Measurements from ENCODE around the gene TMEM119. TPM values are rescaled to one million over a fixed set of nuclear protein-coding genes. Genes with fewer than 3 reads are reported as not detected.

The TMEM119 gene
- total and polyA plus RNA-seq, 2 of the 4 experiments (the other 2 are of a cell fraction): 8.1 to 9.2 TPM

DNA sequence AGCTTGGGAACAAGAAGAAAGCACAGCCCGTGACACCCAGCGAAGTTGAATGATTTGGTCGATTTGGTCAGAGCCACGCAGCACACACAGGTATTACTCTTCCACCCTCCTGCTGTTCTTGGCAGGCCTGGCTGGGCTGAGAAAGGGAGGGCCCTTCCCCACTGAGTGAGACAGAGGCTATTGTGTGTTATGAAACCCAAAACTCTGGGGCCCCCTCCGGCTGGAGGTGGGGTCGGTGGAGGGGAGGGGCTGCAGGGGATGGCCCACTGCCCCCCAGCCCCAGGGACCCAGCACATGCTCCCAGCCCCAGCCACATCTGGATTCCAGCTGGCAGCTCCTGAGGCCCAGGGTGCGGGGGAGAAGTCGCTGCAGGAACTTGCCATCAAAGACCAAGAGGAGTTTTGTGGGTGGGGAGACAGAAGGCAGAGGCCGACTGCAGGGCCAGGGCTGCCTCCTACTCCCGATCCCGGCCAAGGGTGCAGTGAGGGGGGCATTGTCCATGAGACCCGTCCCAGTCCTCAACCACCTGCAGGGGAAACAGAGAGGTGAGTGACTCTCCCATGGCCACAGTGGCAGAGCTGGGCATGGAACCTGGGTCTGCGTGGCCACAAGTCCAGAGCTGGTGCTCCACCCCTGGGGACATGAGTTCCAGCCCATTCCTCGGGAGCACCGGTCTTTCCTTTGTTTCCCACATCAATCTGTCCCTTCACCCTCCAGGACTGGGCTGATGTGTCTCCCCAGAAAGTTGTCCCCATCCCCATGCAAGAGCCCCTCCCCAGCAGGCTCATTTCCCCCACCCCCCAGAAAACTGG lies 8.7 kb downstream of the TMEM119 start:
- intact Hi-C loops (cut with micrococcal nuclease) (no loop called here), in situ Hi-C loops (cut with MboI; ENCODE audit: low sequenced_read_pairs) (no loop called here), dilution Hi-C loops (cut with HindIII; ENCODE audit: low sequenced_read_pairs, unreplicated experiment) (no loop called here)
- H3K9ac ChIP-seq (ENCODE audit: low read depth, low read length): no peak overlapping the region
- DNase-seq (no peak), ATAC-seq (ENCODE audit: low read depth) (peak; percentile 60; the same call in 1 of the 2 replicates)
- no peak overlapping the region for H2BK120ac ChIP-seq (ENCODE audit: low read depth, low read length)
- peak overlapping the region; percentile 25; the same call in 1 of the 2 replicates for H2AK5ac ChIP-seq (ENCODE audit: low read depth, low read length)
- no peak overlapping the region for H2BK15ac ChIP-seq (ENCODE audit: low read depth, low read length)
- no peak overlapping the region for H3K14ac ChIP-seq (replicated peaks; ENCODE audit: low read depth, low read length)
- H3K79me1 ChIP-seq (ENCODE audit: low read depth in 1 of 2, low read length in 2 of 2): no peaks in the 10 kb centered on the region
- H4K20me1 ChIP-seq (ENCODE audit: insufficient read depth, low read length): no peaks in the 10 kb centered on the region
- H3K23ac ChIP-seq (ENCODE audit: low read depth, low read length): no peak overlapping the region
- 37% methylated on average over 5 of the region's 15 CpGs; no CpG with 5 or more reads in 1 of the 2 experiments for WGBS, 2 experiments (ENCODE audit: extremely low coverage in 2 of 2, insufficient read length in 1 of 2)
- no TSS peak for BruUV-seq (replicated peaks)
- H2BK5ac ChIP-seq (ENCODE audit: low read depth, low read length, poor library complexity, severe bottlenecking): no peak overlapping the region
- H3K4ac ChIP-seq (ENCODE audit: low read depth, low read length): no peak overlapping the region
- peak overlapping the region; percentile 74 for H2AFZ ChIP-seq (replicated peaks; ENCODE audit: low read length, poor library complexity)
- peaks cover 8% of the 10 kb centered on the region; the same call in 1 of the 2 replicates for H3K4me1 ChIP-seq (ENCODE audit: control insufficient read depth, insufficient read depth, low read length)
- H2BK20ac ChIP-seq (ENCODE audit: low read depth, low read length): no peak overlapping the region
- no peak overlapping the region for H4K5ac ChIP-seq (ENCODE audit: low read depth, low read length)
- peaks cover 7% of the 10 kb centered on the region for H3K27me3 ChIP-seq (ENCODE audit: control insufficient read depth, insufficient read depth, low read length)
- no peak overlapping the region for H4K8ac ChIP-seq (ENCODE audit: low read depth in 2 of 2, low read length in 2 of 2)
- H3K36me3 ChIP-seq (ENCODE audit: control insufficient read depth, insufficient read depth, low read length): peaks cover 2% of the 10 kb centered on the region; the same call in 1 of the 2 replicates
- H3K56ac ChIP-seq (ENCODE audit: extremely low read depth, insufficient read depth, low read length): no peak overlapping the region
- peak overlapping the region; percentile 23 for H2AK9ac ChIP-seq (replicated peaks; ENCODE audit: low read depth, low read length, poor library complexity)
- TF ChIP-seq RFX5 (IDR thresholded peaks at IDR 0.05; ENCODE audit: low read depth, low read length) (no peak), NFE2L2 (IDR thresholded peaks at IDR 0.05; ENCODE audit: low read depth, low read length) (no peak), CHD1 (IDR thresholded peaks at IDR 0.05; ENCODE audit: low read depth, low read length) (no peak), SMC3 (IDR thresholded peaks at IDR 0.05; ENCODE audit: low read depth, low read length) (no peak), MAZ (IDR thresholded peaks at IDR 0.05; ENCODE audit: borderline replicate concordance, low read depth, low read length) (no peak), POLR2A (IDR thresholded peaks at IDR 0.05; ENCODE audit: low read depth, low read length) (no peak), CEBPB (IDR thresholded peaks at IDR 0.05; ENCODE audit: low read depth, low read length) (no peak), RAD21 (IDR thresholded peaks at IDR 0.05; ENCODE audit: low read length) (no peak), MAFK (IDR thresholded peaks at IDR 0.05; ENCODE audit: low read depth, low read length) (no peak), RCOR1 (IDR thresholded peaks at IDR 0.05; ENCODE audit: insufficient replicate concordance, low read length) (no peak), ELK1 (IDR thresholded peaks at IDR 0.05; ENCODE audit: borderline replicate concordance, low read depth, low read length) (no peak), FOS (IDR thresholded peaks at IDR 0.05; ENCODE audit: low read depth, low read length) (no peak)
- TF ChIP-seq, protein P1, sequence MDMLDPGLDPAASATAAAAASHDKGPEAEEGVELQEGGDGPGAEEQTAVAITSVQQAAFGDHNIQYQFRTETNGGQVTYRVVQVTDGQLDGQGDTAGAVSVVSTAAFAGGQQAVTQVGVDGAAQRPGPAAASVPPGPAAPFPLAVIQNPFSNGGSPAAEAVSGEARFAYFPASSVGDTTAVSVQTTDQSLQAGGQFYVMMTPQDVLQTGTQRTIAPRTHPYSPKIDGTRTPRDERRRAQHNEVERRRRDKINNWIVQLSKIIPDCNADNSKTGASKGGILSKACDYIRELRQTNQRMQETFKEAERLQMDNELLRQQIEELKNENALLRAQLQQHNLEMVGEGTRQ (IDR thresholded peaks at IDR 0.05; ENCODE audit: low read depth, low read length): no peak
- TF ChIP-seq, protein P2, sequence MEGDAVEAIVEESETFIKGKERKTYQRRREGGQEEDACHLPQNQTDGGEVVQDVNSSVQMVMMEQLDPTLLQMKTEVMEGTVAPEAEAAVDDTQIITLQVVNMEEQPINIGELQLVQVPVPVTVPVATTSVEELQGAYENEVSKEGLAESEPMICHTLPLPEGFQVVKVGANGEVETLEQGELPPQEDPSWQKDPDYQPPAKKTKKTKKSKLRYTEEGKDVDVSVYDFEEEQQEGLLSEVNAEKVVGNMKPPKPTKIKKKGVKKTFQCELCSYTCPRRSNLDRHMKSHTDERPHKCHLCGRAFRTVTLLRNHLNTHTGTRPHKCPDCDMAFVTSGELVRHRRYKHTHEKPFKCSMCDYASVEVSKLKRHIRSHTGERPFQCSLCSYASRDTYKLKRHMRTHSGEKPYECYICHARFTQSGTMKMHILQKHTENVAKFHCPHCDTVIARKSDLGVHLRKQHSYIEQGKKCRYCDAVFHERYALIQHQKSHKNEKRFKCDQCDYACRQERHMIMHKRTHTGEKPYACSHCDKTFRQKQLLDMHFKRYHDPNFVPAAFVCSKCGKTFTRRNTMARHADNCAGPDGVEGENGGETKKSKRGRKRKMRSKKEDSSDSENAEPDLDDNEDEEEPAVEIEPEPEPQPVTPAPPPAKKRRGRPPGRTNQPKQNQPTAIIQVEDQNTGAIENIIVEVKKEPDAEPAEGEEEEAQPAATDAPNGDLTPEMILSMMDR (conservative IDR thresholded peaks at IDR 0.05; ENCODE audit: low read depth, low read length): no peak
- CTCF ChIA-PET: no interaction called here
- H4K91ac ChIP-seq (ENCODE audit: insufficient read depth, low read depth, low read length): no peak overlapping the region
- H3K18ac ChIP-seq (ENCODE audit: low read depth, low read length): no peak overlapping the region; the same call in 1 of the 2 replicates
- POLR2A ChIA-PET (ENCODE audit: unreplicated experiment): interaction anchor here (0.7 kb wide), 1 partner anchor 216 kb away, joined by 4 read pairs; no protein-coding TSS in a partner anchor
- H3K9me3 ChIP-seq (ENCODE audit: control insufficient read depth, insufficient read depth, low read length): no peaks in the 10 kb centered on the region
- H3K4me3 ChIP-seq (ENCODE audit: insufficient read depth, low read depth, low read length): no peak overlapping the region
- H3K9me1 ChIP-seq (ENCODE audit: insufficient read depth, low read length): no peaks in the 10 kb centered on the region
- H3K27ac ChIP-seq (ENCODE audit: insufficient read depth, low read length): no peak overlapping the region
- peak overlapping the region; percentile 14; the same call in 1 of the 2 replicates for H3K4me2 ChIP-seq (ENCODE audit: low read depth, low read length)

Measured in IMR-90 (cell line).